GM10248 (cell line): Measurements from ENCODE around the gene KDM2A.
A peak's percentile ranks its signal among the peaks of the same experiment; 100 is the strongest.

ENCODE experiments used
- CTCF ChIA-PET: fragments of 300-600 bp; sonication (Branson Sonifier 250); formaldehyde crosslinking; extraction: SDS; loops from one replicate; lab custom pipeline; 2021; ENCODE audit warnings: antibody characterized with exemption; lab: Yijun Ruan, JAX
- POLR2A ChIA-PET: fragments of 350-650 bp; sonication (Branson Sonifier 250); formaldehyde crosslinking; extraction: SDS; loops from one replicate; lab custom pipeline; 2020; ENCODE audit warnings: antibody characterized with exemption; lab: Yijun Ruan, JAX
- DNase-seq: peaks from one replicate; pipeline ENCODE4 v3.0.0; 2012; ENCODE audit errors: extremely low spot score
- TF ChIP-seq, protein P1 (sequence below): IDR thresholded peaks from 2 replicates; pipeline ENCODE4 v1.5.1; 2012; ENCODE audit warnings: mild to moderate bottlenecking, low read depth; ENCODE audit errors: extremely low read depth, missing control alignments, control extremely low read depth

The KDM2A gene

DNA sequence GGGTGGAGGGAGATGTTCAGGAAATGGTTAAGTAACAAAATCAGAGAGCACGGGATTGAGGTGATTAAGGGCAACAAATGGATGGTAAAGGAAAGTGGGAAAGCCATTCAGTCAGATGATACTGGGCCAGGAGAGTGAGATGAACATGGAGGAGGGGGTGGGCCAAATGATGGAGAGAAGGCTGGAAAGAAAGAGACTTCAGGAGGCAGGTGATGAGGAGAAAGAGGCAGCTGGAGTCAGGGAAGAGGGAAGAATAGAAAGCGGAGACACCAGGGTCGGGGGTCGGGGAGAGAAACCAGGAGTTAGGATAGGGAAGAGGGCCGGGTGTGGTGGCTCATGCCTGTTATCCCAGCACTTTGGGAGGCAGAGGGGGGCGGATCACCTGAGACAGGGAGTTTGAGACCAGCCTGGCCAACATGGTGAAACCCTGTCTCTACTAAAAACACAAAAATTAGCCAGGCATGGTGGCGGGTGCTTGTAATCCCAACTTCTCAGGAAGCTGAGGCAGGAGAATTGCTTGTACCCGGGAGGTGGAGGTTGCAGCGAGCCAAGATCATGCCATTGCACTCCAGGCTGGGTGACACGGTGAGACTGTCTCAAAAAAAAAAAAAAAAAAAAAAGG lies 4.7 kb upstream of the KDM2A start:
- no peak for DNase-seq
- ChIA-PET POLR2A (interaction anchor here (0.6 kb wide), 1 partner anchor 157 kb away, joined by 4 read pairs; no protein-coding TSS in a partner anchor), CTCF (interaction anchor here (1.3 to 3.5 kb wide), 3 partner anchors 9 to 237 kb away, joined by 3 to 12 read pairs (median 4); no protein-coding TSS in a partner anchor)
- TF ChIP-seq, protein P1, sequence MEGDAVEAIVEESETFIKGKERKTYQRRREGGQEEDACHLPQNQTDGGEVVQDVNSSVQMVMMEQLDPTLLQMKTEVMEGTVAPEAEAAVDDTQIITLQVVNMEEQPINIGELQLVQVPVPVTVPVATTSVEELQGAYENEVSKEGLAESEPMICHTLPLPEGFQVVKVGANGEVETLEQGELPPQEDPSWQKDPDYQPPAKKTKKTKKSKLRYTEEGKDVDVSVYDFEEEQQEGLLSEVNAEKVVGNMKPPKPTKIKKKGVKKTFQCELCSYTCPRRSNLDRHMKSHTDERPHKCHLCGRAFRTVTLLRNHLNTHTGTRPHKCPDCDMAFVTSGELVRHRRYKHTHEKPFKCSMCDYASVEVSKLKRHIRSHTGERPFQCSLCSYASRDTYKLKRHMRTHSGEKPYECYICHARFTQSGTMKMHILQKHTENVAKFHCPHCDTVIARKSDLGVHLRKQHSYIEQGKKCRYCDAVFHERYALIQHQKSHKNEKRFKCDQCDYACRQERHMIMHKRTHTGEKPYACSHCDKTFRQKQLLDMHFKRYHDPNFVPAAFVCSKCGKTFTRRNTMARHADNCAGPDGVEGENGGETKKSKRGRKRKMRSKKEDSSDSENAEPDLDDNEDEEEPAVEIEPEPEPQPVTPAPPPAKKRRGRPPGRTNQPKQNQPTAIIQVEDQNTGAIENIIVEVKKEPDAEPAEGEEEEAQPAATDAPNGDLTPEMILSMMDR, result no peak

DNA sequence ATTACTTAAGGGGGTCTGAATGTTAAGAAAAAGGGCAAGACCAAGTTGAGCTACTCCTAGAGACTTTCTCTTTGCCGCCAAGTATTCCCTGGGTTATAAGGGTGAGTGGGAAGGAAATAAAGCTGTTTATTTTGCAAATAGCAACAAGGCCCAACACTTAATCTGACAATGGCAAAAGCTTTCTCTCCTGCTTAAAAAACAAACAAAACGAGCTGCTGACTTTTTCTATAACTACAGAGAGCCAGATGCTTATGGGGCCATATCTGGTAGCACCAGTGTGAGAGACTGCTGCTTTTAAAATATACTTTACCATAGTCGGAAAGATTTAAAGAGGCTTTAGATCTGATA lies 2.3 kb upstream of the KDM2A start:
- TF ChIP-seq, protein P1, result no peak
- CTCF ChIA-PET, result interaction anchor here (0.9 to 3.5 kb wide), 4 partner anchors 18 to 36 kb away, joined by 4 to 12 read pairs (median 6); no protein-coding TSS in a partner anchor
- DNase-seq, result no peak
- POLR2A ChIA-PET, result no interaction called here

DNA sequence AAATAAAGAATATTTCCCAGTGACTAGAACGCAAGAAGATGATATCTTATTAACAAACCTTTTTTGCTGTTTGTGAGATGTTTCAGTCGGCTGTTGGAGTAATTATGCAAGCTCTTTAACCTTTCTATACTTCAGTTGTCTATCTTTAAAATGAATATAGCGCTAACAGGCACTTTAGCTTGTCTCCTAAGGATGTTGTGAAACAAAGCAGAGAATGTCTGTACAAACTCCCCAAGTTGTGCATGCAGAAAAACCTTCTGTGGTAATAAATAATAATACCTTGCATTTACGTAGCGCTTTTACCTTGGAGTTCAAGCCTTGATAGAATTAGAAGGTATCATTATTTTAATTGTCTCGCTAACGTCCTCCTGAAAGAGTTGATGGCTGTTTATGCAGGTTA lies 1.9 kb upstream of the KDM2A start:
- ChIA-PET POLR2A (no interaction called here), CTCF (interaction anchor here (0.9 to 3.5 kb wide), 4 partner anchors 18 to 36 kb away, joined by 4 to 12 read pairs (median 6); no protein-coding TSS in a partner anchor)
- DNase-seq, result no peak
- TF ChIP-seq, protein P1, result no peak

DNA sequence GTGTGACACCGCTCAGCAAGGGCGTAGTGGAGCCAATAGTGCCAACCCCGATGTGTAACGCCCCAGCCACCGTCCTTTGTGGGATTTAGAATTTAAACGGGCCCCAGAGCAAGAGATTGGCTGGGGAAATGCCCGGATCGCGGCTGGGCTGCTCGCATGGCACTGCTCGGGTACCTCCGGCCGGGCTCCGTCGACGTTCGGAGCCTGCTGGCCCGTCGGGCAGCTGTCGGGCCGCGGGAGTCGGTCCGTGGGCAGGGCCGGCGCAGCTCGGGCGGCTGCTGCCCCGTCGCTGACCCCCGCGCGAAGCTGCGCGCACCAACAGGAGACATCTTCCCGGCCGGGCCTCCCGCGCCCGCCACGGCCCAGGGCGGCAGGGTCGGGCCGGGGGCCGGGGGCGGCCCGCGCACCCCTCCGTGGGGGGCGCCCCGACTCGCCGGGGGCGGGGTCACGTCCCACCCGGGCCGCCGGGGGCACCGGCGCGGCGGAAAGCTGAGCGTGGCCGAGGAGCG lies 1.3 kb upstream of the KDM2A start:
- DNase-seq, result peak; percentile 27
- TF ChIP-seq, protein P1, result no peak
- ChIA-PET POLR2A (no interaction called here), CTCF (interaction anchor here (2.2 to 3.5 kb wide), 2 partner anchors 19 to 37 kb away, joined by 6 to 12 read pairs; no protein-coding TSS in a partner anchor)

DNA sequence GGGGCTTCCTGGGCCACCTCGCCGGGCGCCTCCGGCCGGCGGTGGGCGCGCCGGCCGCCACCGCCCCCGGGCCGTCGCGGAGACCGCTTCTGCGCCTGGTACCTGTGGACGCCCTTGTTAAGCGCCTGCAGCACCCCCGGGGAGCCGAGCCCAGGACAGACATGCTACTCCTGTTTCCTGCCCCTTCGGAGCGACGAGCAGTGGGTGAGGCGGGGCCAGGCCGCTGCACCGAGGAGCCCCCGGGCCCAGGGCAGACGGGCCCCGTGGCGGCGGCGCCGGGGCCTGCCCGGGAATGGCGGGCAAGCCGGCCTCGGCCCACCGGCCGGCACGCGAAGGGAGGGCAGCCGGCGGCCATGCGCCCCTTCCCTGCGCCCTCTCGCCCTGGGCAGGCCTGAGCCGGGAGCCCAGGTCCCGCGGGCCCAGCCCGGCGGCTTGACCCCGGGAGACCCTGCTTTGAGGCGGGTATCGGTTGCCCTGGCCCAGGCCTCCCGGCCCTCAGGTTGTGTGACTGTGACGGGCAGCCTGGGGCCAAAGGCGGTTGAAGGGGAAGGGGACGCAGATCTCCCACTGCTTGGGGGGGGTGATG lies 789 bp upstream of the KDM2A start:
- POLR2A ChIA-PET, result interaction anchor here (1.0 kb wide), 2 partner anchors 11 to 122 kb away, joined by 3 to 4 read pairs; no protein-coding TSS in a partner anchor
- CTCF ChIA-PET, result interaction anchor here (1.0 to 2.0 kb wide), 6 partner anchors 9 to 238 kb away, joined by 3 to 4 read pairs (median 3); no protein-coding TSS in a partner anchor
- DNase-seq, result peak; percentile 50
- TF ChIP-seq, protein P1, result no peak
